Liver (tissue), 9 donors: ENCODE results near the gene LOXL3. TPM values are rescaled to one million over a fixed set of nuclear protein-coding genes. Genes with fewer than 3 reads are reported as not detected.

Experiments
- DNase-seq: peaks from one replicate; pipeline ENCODE4 v3.0.0-alpha.2; 2017; ENCODE audit warnings: low spot score
- H3K27ac ChIP-seq, 2 donors: one replicate each; pipeline ENCODE4 v1.7.0; 2013; ENCODE audit warnings: inconsistent platforms in 2 of 2, low read length in 2 of 2, control low read depth in 1 of 2, low read depth in 1 of 2, mild to moderate bottlenecking in 1 of 2
- H3K27me3 ChIP-seq, 4 donors: one replicate each; pipeline versions ENCODE4 v1.6.1 to v1.7.0; 2013; ENCODE audit warnings: low read length in 3 of 4, inconsistent platforms in 1 of 4, mild to moderate bottlenecking in 1 of 4, moderate library complexity in 1 of 4; ENCODE audit not compliant: control insufficient read depth in 4 of 4, insufficient read depth in 4 of 4
- H3K36me3 ChIP-seq, 4 donors: one replicate each; pipeline versions ENCODE4 v1.6.1 to v1.7.0; 2013; ENCODE audit warnings: low read length in 3 of 4, mild to moderate bottlenecking in 3 of 4, low read depth in 1 of 4, moderate library complexity in 1 of 4; ENCODE audit not compliant: control insufficient read depth in 4 of 4, insufficient read depth in 3 of 4
- H3K4me1 ChIP-seq, 4 donors: one replicate each; pipeline versions ENCODE4 v1.6.1 to v1.7.0; 2013; ENCODE audit warnings: low read length in 3 of 4, mild to moderate bottlenecking in 3 of 4, moderate library complexity in 1 of 4; ENCODE audit not compliant: control insufficient read depth in 4 of 4, insufficient read depth in 4 of 4
- H3K4me3 ChIP-seq, 3 donors: one replicate each; pipeline versions ENCODE4 v1.6.1 to v1.7.0; 2013; ENCODE audit warnings: low read length in 3 of 3, control low read depth in 1 of 3, low read depth in 1 of 3, mild to moderate bottlenecking in 1 of 3
- H3K9ac ChIP-seq, 2 donors: one replicate each; pipeline ENCODE4 v1.7.0; 2013; ENCODE audit warnings: low read length in 2 of 2, mild to moderate bottlenecking in 2 of 2, moderate library complexity in 2 of 2, control low read depth in 1 of 2, low read depth in 1 of 2
- H3K9me3 ChIP-seq, 4 donors: one replicate each; pipeline versions ENCODE4 v1.6.1 to v1.7.0; 2013; ENCODE audit warnings: low read length in 3 of 4; ENCODE audit not compliant: control insufficient read depth in 4 of 4
- EGR1 ChIP-seq, 2 donors: IDR thresholded peaks; 2 replicates each; pipeline ENCODE4 v1.6.1; 2016 to 2018; ENCODE audit warnings: antibody characterized with exemption in 2 of 2, low read depth in 2 of 2
- FOXA1 ChIP-seq: IDR thresholded peaks from 2 replicates; pipeline ENCODE4 v1.6.1; 2016; ENCODE audit warnings: antibody characterized with exemption
- FOXA2 ChIP-seq: IDR thresholded peaks from 2 replicates; pipeline ENCODE4 v1.6.1; 2016; ENCODE audit warnings: antibody characterized with exemption
- GABPA ChIP-seq, 2 donors: IDR thresholded peaks in 1 of 2; conservative IDR thresholded peaks in 1 of 2; 2 replicates each; pipeline ENCODE4 v1.6.1; 2016; ENCODE audit warnings: antibody characterized with exemption in 2 of 2, mild to moderate bottlenecking in 1 of 2, moderate library complexity in 1 of 2
- HNF4A ChIP-seq, 2 donors: conservative IDR thresholded peaks; 2 replicates each; pipeline ENCODE4 v1.6.1; 2016; ENCODE audit warnings: antibody characterized with exemption in 2 of 2, mild to moderate bottlenecking in 2 of 2
- HNF4G ChIP-seq: IDR thresholded peaks from 2 replicates; pipeline ENCODE4 v1.6.1; 2016; ENCODE audit warnings: antibody characterized with exemption
- JUND ChIP-seq, 2 donors: IDR thresholded peaks; 2 replicates each; pipeline ENCODE4 v1.6.1; 2016; ENCODE audit warnings: antibody characterized with exemption in 2 of 2
- NR2F2 ChIP-seq: IDR thresholded peaks from 2 replicates; pipeline ENCODE4 v1.6.1; 2016; ENCODE audit warnings: antibody characterized with exemption
- RAD21 ChIP-seq, 2 donors: IDR thresholded peaks; 2 replicates each; pipeline ENCODE4 v1.6.1; 2016; ENCODE audit warnings: antibody characterized with exemption in 2 of 2, mild to moderate bottlenecking in 2 of 2
- REST ChIP-seq: IDR thresholded peaks from 2 replicates; pipeline ENCODE4 v1.6.1; 2016; ENCODE audit warnings: antibody characterized with exemption, mild to moderate bottlenecking
- RXRA ChIP-seq, 2 donors: IDR thresholded peaks; 2 replicates each; pipeline ENCODE4 v1.6.1; 2017 to 2018; ENCODE audit warnings: antibody characterized with exemption in 2 of 2, mild to moderate bottlenecking in 1 of 2
- TAF1 ChIP-seq: conservative IDR thresholded peaks from 2 replicates; pipeline ENCODE4 v1.6.1; 2016; ENCODE audit warnings: antibody characterized with exemption, mild to moderate bottlenecking
- WGBS: extraction: QIAGEN DNeasy Blood & Tissue Kit; methylation state at CpG from one replicate; pipeline ENCODE4 v1.1.7; 2013; 5-methylcytosine and 5-hydroxymethylcytosine counted together
- polyA plus RNA-seq, 2 donors: library from polyadenylated mRNA; stranded (reverse) in 1 of 2; unstranded in 1 of 2; fragments of 200-250 nt in 1 of 2; fragments of >200 nt in 1 of 2; fragmentation: Nextera tagmentation in 1 of 2; extraction: Ambion mirVana in 1 of 2; gene quantifications; one replicate each; pipeline versions ENCODE4 v1.2.1 to v1.2.3, GENCODE V29; 2013 to 2015
- total RNA-seq, 2 donors: library from RNA; depleted of rRNA; stranded (reverse); fragments of >200 nt; gene quantifications; one replicate each; pipeline ENCODE4 v1.2.3, GENCODE V29; 2014
- TF ChIP-seq, protein P1 (sequence below): fragments of 150-350 bp; IDR thresholded peaks from 2 replicates; pipeline ENCODE4 v1.5.1; 2017; ENCODE audit warnings: improper control_type of control experiment, low read depth, low read length; ENCODE audit not compliant: missing input control
- TF ChIP-seq, protein P2 (sequence below): IDR thresholded peaks from 2 replicates; pipeline ENCODE4 v1.6.1; 2016; ENCODE audit warnings: antibody characterized with exemption
- donor health status: healthy.
- donor health status: healthy.
- donor health status: healthy.
- donor health status: healthy.
- donor health status: healthy.

Gene LOXL3
- total and polyA plus RNA-seq, 4 donors = 0.31 to 2.8 (median 1.3) TPM

- H3K4me1 ChIP-seq = peaks cover 36 to 82% (median 65%) of the 10 kb centered on the region in 4 donors
These were observed 58.3 kb downstream of the LOXL3 start for GRCh38 chr2:74495440-74495839.

DNA sequence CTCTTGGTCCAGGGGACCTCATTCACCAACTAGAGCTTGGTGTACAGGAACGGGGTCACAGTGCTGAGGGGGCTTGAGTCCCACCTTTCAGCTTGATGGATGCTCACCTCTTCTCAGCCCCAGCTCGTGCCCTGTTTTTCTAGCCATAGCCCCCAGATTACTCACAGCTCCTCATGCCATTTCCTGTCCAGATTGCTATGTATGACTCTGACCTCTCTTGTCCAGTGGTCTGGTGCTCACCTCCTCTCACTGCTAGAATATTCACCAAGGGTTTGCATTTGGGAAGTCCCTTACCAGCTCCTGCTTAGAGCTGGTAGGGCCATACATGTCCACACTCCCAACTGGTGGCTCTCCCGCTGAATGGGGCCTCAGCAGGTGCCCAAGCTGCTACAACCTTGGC is 60.2 kb downstream of the LOXL3 start:
- Histone ChIP-seq H3K4me1 (peaks cover 40 to 88% (median 70%) of the 10 kb centered on the region in 4 donors), H3K36me3 (peaks cover 10 to 16% (median 14%) of the 10 kb centered on the region in 4 donors), H3K27ac (no peak overlapping the region), H3K27me3 (no peaks in the 10 kb centered on the region), H3K4me3 (no peak overlapping the region), H3K9me3 (no peaks in the 10 kb centered on the region), H3K9ac (no peak overlapping the region)
- TF ChIP-seq HNF4A (conservative IDR thresholded peaks at IDR 0.05) (no peak), EGR1 (IDR thresholded peaks at IDR 0.05; ENCODE audit: low read depth in 2 of 2) (no peak), JUND (IDR thresholded peaks at IDR 0.05) (no peak), GABPA (IDR thresholded peaks at IDR 0.05 in 1 of 2, conservative IDR thresholded peaks at IDR 0.05 in 1 of 2) (no peak), RAD21 (IDR thresholded peaks at IDR 0.05) (no peak), RXRA (IDR thresholded peaks at IDR 0.05) (no peak), TAF1 (no peak), HNF4G (no peak), NR2F2 (no peak)
- TF ChIP-seq, protein P1, sequence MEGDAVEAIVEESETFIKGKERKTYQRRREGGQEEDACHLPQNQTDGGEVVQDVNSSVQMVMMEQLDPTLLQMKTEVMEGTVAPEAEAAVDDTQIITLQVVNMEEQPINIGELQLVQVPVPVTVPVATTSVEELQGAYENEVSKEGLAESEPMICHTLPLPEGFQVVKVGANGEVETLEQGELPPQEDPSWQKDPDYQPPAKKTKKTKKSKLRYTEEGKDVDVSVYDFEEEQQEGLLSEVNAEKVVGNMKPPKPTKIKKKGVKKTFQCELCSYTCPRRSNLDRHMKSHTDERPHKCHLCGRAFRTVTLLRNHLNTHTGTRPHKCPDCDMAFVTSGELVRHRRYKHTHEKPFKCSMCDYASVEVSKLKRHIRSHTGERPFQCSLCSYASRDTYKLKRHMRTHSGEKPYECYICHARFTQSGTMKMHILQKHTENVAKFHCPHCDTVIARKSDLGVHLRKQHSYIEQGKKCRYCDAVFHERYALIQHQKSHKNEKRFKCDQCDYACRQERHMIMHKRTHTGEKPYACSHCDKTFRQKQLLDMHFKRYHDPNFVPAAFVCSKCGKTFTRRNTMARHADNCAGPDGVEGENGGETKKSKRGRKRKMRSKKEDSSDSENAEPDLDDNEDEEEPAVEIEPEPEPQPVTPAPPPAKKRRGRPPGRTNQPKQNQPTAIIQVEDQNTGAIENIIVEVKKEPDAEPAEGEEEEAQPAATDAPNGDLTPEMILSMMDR = no peak
- WGBS = 94% methylated on average over 3 of the region's 3 CpGs
- no peak for DNase-seq

More at GRCh38 chr2:74495440-74495839, 58.3 kb downstream of the LOXL3 start:
- TF ChIP-seq, protein P1 = no peak
- TF ChIP-seq, protein P2, sequence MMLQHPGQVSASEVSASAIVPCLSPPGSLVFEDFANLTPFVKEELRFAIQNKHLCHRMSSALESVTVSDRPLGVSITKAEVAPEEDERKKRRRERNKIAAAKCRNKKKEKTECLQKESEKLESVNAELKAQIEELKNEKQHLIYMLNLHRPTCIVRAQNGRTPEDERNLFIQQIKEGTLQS = no peak
- TF ChIP-seq FOXA2 = no peak
- TF ChIP-seq TAF1 = no peak
- TF ChIP-seq GABPA (IDR thresholded peaks at IDR 0.05 in 1 of 2, conservative IDR thresholded peaks at IDR 0.05 in 1 of 2) = no peak
- no peak for TF ChIP-seq EGR1 (IDR thresholded peaks at IDR 0.05; ENCODE audit: low read depth in 2 of 2)
- TF ChIP-seq JUND (IDR thresholded peaks at IDR 0.05) = no peak
- TF ChIP-seq FOXA1 = no peak
- TF ChIP-seq REST = no peak
- 90% methylated on average over 1 of the region's 1 CpG for WGBS
- H3K4me3 ChIP-seq = no peak overlapping the region
- no peak overlapping the region for H3K27ac ChIP-seq
- no peak overlapping the region for H3K9ac ChIP-seq
- DNase-seq = no peak
- no peaks in the 10 kb centered on the region for H3K27me3 ChIP-seq
- no peaks in the 10 kb centered on the region for H3K9me3 ChIP-seq
- H3K36me3 ChIP-seq = peaks cover 10 to 16% (median 14%) of the 10 kb centered on the region in 4 donors
